ENCODE measurements around the gene CEP89.
"Not testable (repeated sequence)": the region's sequence is repeated elsewhere in the genome, so short reads cannot be mapped to it uniquely, and the experiment has no call there.

The CEP89 gene

DNA sequence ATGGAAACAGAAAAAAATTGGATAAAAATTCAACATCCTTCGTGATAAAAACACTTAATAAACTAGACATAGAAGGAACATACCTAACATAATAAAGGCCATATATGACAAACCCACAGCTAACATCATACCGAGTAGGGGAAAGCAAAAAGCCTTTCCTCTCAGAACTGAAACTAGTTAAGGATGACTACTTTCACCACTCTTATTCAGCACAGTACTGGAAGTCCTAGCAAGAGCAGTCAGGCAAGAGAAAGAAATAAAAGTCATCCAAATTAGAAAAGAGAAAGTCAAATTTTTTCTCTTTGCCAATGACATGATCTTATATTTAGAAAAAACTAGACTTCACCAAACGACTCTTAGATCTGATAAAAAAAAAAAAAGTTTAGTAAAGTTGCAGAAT, 76.4 kb downstream of the CEP89 start:
- DNase-seq (ENCODE audit: low spot score), result no peak

DNA sequence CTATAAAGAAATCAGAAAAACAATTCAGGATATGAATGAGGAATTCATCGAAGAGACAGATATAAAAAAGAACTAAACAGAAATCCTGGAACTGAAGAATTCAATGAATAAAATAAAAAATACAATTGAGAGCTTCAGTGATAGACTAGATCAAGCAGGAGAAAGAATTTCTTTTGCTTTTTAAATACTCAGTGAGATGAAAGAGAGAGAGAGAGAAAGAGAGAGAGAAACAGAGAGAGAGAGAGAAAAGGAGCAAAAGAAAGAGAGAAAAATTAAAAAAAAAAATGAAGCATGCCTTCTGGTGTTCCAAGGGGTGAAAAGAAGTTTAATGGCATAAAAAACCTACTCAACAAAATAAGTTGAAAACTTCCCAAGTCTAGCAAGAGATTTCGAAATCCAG, 80.1 kb downstream of the CEP89 start:
- no peak for DNase-seq (ENCODE audit: low spot score)

DNA sequence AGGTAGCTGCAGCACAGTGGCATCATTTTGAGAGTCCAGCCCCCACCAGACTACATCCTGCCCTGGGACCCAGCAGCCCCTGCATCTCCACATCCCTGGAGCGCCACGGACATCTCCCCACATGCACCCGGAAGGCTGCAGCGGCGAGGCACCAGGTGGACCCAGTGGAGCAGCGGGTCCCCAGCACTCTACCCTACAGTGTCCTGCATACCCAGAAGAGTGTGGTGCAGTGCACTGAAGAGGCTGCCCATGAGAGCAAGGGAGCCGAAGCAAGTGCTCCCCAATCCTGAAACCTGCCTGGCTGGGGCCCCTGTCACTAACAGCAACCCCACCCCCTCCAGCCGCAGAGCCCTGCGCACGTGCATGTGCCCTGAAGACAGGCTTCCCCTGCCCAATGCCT, 80.9 kb downstream of the CEP89 start:
- DNase-seq (ENCODE audit: low spot score), result no peak

DNA sequence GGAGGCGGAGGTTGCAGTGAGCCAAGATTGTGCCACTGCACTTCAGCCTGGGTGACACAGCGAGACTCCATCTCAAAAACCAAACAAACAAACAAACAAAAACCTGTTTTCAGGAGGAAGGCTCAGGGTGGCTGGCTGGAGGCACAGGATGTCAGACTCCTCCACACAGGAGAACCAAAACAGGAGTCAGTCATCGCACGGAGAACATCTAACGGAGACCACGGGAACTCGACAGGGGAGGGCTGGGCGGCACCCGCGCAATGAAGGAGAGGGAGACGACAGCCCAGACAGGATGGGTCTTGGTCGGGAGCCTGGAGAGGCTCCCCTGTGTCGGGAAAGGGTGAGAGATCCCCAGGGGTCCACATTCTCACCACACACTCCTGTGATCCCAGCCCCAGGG, 81.4 kb downstream of the CEP89 start:
- no peak for DNase-seq (ENCODE audit: low spot score)

DNA sequence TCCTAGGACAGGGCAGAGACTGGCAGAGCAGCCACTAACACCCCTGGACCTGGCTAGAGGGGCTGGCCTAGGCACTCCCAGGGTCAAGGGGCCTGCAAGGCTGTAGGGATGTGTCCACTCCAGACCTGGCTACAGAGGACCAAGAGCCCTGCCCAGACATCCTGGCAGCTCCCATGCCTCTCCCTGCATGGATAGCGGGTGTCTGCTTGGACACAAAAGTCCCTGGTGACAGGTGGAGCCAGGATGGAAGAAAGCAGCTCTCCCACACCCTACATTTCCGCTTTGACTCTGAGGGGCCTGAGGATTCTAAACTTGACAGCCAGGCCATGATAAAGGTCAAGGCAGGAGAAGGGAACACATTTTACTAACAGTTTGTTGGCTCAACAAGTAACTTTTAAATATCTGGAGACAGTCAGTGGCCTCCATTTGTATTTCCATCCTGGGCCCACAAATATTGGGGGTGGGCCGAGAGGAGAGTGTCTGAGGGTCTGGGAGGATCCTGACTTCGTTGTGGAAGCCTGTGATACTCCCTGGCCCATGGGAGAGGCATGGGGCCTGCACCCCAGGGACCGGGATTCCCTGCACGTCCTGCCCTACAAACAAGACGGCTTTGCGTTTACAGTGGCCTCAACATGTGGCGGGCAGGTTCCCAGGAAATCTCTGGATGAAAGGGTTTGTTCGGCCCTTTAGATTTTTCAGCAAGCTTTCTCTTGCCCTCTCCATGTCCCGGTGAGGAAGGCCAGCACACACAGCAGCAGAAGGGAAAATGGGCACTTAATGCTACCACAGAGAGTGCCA, 82.4 kb downstream of the CEP89 start:
- DNase-seq (ENCODE audit: low spot score), result no peak

DNA sequence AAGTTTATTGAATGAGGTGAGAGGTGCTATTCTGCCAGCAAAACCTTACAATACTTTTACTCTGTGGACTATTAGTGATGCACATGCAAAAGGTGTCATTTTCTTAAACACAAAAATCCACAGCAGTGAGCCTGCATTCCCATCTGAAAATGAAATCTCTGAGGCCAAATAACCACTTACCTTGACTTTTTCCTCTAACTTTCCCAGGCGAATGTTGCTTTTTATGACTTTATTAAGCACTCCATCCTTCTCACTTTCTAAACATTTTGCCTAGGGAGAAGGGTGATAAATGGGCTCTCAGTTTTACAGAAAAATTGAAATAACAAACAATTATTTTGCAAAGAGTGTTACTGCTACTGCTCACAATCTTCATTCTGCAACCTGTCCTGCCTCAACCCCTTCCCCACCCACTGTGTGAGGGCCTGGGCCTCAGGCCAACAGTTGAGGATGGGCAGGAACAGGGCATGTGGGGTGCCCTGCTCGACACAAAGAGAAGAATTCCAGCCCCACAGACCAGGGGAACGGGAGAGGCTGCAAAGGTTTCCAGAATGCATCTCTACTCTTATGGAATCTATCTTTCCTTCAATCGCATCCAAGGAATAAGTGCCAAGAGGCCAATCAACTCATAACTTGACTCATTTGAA, 84.1 kb downstream of the CEP89 start:
- DNase-seq (ENCODE audit: low spot score), result no peak

DNA sequence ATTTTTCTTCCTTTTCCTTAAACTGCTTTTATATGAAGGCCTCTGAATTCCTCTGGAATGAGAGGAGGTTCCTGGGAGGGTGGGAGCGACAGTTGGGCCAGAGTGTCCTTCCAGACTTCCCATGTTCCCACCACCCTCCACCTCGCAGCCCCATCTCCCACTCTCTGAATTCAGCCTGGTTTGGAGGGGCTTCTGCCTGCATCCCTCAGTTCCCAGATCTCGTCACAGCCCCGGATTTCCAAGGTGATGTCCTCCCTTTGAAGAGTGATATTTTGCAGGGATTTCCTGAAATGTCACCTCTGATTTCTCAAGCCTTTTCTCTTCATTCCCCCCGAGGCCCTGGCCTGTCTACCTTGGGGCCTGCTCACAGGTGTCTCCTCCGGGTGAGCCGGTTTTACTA, 85.5 kb downstream of the CEP89 start:
- no peak for DNase-seq (ENCODE audit: low spot score)

DNA sequence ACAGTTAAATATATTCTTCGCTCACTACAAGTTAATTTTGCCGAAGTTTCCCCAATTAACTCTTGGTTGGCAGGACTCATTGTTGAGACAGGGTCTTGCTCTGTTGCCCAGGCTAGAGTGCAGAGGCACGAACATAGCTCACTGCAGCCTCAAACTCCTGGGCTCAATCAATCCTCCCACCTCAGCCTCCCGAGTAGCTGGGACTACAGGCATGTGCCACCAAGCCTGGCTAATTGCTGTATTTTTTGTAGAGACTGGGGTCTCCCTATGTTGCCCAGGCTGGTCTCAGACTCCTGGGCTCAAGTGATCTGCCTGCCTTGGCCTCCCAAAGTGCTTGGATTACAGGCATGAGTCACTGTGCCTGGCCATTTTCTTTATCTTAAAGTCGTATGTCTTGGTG, 86.5 kb downstream of the CEP89 start:
- not testable (repeated sequence) for DNase-seq (ENCODE audit: low spot score)

DNA sequence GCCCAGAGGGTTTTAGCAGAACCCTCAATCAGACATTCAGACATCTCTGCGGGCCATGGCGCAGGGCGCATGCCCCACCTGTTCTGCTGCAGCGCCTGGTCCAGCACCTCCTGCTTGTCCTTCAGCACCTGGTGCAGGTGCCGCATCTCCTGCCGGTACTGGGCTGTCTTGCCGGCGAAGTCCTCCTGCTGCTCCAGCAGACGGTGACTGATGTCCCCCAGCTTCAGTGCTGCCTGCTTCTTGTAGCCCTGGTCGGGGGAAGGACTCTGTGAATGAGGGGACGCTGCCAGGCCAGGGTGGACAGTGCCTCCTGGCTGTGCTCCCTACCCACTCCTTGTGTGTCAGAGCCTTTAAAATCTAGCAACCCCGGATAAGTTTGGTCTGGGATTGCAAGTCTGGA, 90.0 kb downstream of the CEP89 start:
- DNase-seq (ENCODE audit: low spot score), result no peak

DNA sequence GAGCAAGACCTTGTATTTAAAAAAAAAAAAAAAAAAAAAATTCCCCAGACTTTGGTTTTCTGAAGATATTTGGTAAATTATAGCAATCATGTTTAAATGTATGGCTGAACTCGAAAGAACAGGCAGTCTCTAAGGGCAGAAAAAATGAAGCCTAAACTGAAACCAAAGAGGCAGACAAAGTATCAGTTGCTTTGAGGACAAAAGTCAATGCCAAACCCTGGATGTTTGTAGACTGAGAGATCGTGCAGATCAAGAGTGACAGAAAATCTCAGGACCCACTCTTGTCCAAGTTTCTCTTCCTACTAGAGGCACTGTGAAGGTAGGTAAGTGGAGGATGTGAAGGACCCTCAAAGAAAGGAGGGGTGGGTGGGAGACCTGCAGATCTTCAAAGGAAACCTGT, 91.1 kb downstream of the CEP89 start:
- no peak for DNase-seq (ENCODE audit: low spot score)

DNA sequence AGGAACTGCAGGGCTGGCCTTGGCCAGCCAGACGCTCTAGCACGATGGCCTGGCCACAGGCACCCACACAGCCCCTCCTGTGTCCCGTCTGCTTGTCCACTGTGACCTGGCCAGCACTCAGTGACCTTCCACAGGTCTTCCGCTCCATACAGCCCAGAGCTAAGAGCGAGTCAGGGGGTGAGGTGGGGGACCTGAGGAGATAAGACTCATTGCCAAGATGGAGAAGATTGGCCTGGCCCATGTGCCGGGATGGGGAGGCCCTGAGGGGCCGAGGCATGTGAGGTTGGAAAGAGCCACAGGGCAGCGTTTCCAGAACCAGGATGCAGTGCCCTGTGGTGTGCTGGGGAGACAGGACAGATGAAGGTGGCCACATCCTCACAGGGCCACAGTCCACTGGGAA, 92.0 kb downstream of the CEP89 start:
- DNase-seq (ENCODE audit: low spot score), result no peak

DNA sequence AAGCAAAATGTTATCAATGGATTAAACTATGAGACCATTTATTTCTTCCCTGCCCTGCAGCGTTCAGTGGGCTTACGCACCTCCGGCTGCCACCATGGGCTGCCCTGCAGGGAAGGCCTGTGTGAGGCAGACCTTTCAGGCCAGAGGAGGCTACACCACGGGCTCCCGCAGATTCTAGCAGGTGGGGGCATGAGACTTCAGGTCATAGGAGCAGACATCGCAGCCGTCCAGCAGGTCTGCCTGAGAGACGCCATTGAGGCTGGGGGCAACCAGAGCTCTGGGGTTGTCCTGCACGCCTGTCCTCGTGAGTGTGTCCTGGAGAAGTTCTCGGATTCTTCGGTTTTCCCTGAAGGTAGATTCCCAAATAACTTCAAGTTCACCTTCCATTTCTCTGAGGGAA, 92.8 kb downstream of the CEP89 start:
- DNase-seq (ENCODE audit: low spot score), result no peak

DNA sequence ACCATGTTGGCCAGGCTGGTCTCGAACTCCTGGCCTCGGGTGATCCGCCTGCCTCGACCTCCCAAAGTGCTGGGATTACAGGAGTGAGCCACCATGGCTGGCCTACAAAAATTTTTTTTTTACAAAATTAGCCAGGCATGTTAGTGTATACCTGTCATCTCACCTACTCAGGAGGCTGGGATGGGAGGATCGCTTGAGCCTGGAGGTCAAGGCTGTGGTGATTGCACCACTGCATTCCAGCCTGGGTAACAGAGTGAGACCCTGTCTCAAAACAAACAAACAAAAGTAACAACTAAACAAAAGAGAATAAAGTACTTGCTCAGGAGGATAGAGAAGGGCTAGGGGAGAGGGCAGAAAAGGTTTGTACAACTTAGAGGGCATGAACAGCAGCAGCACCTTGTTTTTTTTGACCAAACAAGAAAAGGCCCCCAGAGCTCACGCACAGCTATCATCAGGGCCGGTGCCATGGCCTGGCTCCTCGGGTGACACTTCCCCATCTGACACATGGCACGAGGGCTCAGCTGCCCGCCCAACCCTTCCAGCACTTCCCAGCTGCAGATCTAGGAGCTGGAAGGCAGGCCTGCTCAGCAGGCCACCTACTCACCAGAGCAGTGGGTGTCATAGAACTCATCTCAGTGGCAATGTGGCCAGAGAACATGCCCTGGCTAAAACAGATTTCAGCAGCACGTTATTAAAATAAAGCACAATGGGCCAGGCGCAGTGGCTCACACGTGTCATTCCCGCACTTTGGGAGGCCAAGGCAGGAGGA, 93.6 kb downstream of the CEP89 start:
- no peak for DNase-seq (ENCODE audit: low spot score)

DNA sequence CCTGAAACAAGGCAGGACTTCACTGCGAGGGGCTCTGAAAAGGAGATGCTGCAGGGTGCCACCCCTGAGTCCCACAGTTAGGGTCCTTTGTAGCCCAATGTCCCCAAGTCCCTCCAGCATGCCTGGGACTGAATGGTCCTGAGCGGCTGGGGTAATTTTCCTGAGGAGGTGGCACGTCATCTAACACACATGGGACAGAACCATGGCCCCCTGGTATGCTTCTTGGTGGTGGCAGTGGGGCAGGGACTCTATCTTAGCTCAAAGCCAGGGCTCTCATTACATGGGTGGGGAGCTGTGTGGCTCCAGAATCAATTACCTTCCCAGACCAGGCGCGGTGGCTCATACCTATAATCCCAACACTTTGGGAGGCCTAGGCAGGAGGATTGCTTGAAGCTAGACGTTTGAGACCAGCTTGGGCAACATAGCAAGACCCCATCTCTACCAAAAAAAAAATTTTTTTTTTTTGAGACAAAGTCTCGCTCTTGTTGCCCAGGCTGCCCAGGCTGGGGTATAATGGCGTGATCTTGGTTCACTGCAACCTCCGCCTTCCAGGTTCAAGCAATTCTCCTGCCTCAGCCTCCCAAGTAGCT, 94.3 kb downstream of the CEP89 start:
- no peak for DNase-seq (ENCODE audit: low spot score)

DNA sequence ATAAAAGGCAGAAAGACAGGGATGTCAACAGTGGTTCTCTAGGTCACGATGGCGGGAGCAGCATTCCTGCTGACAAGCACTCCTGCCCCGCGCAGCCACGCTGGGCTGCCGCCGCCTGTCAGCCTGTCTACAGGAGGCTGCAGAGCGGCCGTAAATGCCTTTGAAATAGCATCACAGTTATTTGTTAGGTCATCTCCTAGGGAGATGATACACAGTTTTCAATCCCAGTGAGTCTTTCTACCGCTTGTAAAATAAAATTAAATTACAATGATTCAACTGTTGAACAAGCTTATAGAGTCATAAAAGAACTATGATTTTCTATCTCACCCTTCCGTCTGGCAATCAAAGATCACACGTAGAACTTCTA, 94.9 kb downstream of the CEP89 start:
- DNase-seq (ENCODE audit: low spot score), result no peak

DNA sequence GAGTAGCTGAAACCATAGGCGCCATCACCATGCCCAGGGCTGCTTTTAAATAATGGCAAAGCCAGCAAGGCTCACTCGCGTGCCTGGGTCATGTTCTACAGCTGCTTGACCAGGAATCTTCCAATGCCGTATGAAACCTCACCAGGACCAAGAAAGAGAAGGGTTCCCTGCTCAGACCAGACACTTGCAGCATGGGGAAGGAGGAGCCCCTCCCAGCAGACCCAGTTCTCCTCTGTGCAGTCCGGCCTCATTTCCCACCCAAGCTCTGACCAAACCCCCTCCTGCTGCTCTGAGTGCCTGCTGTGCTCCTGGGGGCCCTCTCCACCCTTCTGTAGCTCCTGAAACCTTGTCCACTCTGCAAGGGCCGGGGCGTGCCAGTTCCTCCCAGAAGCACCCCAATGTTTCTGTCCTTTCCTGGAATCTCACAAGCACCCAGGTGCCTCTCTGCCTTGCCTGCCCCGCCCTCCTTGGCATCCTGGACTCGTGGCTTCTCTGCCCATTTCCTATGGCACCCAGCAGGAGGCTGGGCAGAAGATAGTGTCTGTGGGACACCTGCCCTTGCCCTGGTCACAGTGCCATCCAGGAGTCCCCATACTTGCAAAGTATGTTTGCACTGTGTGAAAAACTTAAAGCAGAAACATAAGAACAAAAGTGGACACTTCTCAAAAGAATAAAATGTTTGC, 95.4 kb downstream of the CEP89 start:
- DNase-seq (ENCODE audit: low spot score), result no peak

DNA sequence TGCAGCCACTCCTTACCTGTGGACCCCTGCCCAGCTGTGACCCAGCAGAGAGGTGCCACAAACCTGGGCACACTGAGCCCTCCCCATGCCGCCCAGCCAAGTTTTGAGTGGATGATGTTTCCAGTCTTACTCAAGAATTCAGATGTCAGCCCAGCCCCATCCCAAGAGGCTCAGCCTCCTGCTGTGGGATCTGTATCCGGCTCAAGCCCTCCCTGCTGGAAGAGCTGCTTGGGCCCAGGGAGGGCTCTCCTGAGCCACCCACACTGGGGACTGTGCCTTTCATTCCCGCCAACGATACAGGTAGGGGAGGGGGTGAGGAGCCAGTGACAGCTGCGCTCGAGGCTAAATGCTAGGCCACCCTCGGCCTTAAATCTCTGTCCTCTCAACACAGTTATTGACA, 96.3 kb downstream of the CEP89 start:
- DNase-seq (ENCODE audit: low spot score), result no peak

DNA sequence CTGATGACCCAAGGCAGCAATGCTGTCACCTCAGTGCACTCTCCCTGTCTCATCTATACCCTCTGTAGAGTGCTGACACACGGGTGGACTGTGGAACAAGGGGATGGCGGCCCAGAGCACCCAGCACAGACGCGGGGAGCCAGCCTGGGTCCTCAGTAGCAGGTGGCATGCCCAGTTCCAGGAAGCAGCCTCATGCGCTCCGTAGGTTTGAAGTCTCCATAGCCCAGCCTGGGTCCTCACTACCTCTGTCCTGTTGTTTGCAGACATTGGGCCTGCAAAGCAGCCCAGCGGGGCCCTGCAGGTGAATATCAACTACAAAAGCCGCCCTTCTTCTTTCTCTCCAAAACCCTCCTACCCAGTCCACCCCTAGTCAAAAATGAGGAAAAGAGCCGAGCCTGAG, 97.2 kb downstream of the CEP89 start:
- no peak for DNase-seq (ENCODE audit: low spot score)

DNA sequence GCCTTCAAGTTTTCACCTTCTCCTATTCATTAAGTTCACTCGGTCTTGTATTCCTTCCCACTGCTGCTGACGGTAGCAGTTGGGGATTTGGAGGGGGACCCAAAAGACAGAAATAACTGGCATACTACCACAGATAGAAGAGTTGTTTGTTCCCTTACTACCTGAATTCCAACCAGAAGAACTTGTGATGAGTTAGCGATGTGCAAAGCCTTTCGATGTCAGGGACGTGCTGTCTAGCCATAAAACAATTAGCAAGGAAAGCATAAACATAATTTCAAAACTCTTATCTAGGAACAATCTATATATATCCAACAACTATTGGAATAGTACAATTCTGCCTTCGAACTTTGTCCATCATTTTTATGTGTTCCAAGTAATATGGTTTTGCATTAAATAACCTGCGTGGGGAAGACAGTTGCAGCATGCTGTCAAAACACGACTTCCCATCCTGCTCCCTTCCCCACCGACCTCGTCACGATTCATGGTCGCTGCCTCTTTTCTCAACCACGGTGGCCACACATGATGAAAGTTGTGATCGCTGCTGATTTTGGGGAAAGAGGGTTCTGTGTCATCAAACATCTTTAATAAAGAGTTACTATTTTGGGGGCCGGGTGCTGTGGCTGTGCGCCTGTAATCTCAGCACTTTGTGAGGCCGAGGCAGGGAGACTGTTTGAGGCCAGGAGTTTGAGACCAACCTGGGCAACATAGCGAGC, 98.4 kb downstream of the CEP89 start:
- no peak for DNase-seq (ENCODE audit: low spot score)

DNA sequence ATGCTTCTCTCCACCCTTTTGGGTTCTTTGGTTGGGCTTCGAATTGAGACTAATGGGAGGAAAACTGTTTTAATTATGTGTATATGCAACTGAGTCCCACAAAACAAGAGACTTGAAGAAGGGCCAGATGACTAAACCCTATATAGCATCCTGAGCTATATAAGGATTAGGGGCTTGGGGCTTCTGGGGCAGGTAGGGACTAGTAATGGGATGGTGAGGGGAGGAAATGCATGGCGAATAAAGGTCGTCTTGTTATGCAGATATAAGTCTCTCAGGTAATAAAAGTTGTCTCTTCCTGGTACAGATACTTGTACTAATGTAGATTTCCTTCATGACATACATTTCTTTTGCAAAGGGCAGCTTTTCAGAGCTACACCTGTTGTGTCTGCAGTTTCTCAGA, 99.4 kb downstream of the CEP89 start:
- DNase-seq (ENCODE audit: low spot score), result no peak

DNA sequence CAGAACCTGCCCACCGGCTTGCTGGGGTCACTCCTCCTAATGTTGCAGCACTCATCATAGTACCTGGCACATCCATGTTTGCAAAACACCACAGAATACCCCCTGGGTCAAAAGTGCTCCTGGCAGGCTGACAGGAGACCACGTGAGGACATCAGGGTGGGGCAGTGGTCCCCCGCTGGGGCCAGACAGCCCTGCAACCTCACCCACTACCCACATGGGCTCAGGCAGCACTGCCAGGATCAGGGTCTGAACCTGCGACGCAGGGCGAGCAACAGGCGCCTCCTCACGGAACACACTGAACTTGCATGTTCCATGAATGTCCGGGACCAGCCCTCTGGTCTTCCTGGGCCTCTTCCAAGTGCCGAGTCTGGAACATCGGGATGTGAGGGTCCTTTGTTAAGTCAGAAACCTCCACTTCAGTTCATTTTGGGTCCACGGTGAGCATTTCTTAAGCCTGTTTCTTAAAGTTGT, 100.7 kb downstream of the CEP89 start:
- DNase-seq (ENCODE audit: low spot score), result no peak

Data from hepatic stellate cell (primary cell).